NCI-H526 treated with DMSO at 0.1 percent for 48 hours (cell line): ENCODE results near the gene PCSK4.
"Not testable (repeated sequence)": the region's sequence is repeated elsewhere in the genome, so short reads cannot be mapped to it uniquely, and the experiment has no call there.

Experiments
- DNase-seq: peaks from one replicate; lab custom pipeline; 2025; lab: John Stamatoyannopoulos, UW

PCSK4 gene

GRCh38 chr19:1487576-1488281, 2.4 kb downstream of the PCSK4 start:
- DNase-seq: no peak

- DNase-seq: no peak
These were observed 3.2 kb downstream of the PCSK4 start for GRCh38 chr19:1486720-1487575.

GRCh38 chr19:1483979-1484428, 6.1 kb downstream of the PCSK4 start:
- DNase-seq: no peak

GRCh38 chr19:1483131-1483978, 6.8 kb downstream of the PCSK4 start:
- DNase-seq: no peak

GRCh38 chr19:1482361-1483130, 7.6 kb downstream of the PCSK4 start:
- DNase-seq: no peak

GRCh38 chr19:1481893-1482360, 8.2 kb downstream of the PCSK4 start:
- DNase-seq: no peak

- no peak for DNase-seq
These were observed 8.8 kb downstream of the PCSK4 start for GRCh38 chr19:1481224-1481892.

- peak; percentile 51 for DNase-seq
These were observed 11.0 kb downstream of the PCSK4 start, which contains the start of gene C19orf25 for GRCh38 chr19:1478934-1479707. TSS of gene C19orf25 (minus strand) at chr19:1479215. CDS start at chr19:1478903, 312 bp downstream.

- DNase-seq: not testable (repeated sequence)
These were observed 13.1 kb downstream of the PCSK4 start for GRCh38 chr19:1477056-1477455.

GRCh38 chr19:1475751-1476437, 14.3 kb downstream of the PCSK4 start:
- DNase-seq: no peak

GRCh38 chr19:1474765-1475351, 15.3 kb downstream of the PCSK4 start:
- DNase-seq: no peak

- DNase-seq: no peak
These were observed 16.0 kb downstream of the PCSK4 start for GRCh38 chr19:1474011-1474764.

GRCh38 chr19:1473085-1473851, 16.9 kb downstream of the PCSK4 start:
- DNase-seq: no peak

GRCh38 chr19:1472231-1473084, 17.7 kb downstream of the PCSK4 start:
- DNase-seq: no peak

- DNase-seq: no peak
These were observed 18.5 kb downstream of the PCSK4 start for GRCh38 chr19:1471515-1472160.

GRCh38 chr19:1471010-1471514, 19.1 kb downstream of the PCSK4 start:
- DNase-seq: no peak
